ENCODE measurements around the gene SERINC3. TPM values are rescaled to one million over a fixed set of nuclear protein-coding genes. Genes with fewer than 3 reads are reported as not detected.
"Not testable (repeated sequence)": the region's sequence is repeated elsewhere in the genome, so short reads cannot be mapped to it uniquely, and the experiment has no call there.

SERINC3 gene
- total RNA-seq = 87.8 and 93.4 TPM in 2 replicates

DNA sequence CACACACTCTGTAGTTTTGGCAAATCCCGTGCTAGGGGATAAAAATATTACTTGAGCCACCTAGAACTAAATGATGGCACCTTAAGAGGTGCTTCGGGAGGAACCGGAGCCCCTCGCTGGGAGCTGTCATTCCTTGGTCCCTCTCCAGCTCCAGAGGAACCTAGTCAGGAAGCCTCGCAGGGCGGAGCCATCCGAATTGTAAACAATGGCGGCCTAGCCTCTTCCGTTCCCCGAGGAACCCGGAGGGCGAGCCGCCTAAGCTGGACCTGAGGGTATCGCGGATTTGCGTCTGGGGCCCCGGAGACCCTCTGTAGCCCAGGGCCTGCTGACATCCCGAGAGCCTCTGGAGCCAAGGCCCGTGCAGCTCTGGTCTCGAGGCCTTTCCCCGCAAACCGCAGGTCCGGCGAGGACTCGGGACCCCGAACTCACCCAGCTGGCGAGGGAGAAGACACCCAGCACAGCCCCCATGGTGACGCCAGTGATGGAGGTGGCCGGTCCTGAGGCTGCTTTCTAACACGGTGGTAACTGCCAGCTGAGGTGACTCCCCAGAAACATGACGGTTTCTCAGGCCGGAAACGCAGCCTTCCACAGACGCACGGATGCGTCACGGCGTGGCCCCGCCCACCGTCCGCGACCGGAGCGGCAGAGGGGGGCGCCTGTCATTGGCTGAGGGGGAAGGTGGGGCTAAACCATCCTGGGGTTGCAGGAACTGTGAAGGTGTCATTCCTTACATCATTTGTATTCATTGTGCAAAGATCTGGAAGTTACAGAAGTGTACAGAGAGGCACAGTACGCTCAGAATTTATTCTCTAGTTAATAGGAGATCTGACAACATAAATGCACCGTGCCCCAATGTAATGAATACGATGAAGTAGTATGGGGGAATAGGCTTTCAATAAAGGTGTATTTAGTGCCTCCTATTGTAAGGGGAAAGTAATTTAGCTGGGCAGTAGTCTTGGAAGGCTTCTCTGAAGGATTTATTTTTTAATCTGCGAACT lies at the start of gene SERINC3:
TSS of gene SERINC3 (minus strand) at position 587 of the 998 bp plus-strand sequence. CDS start at position 468, 119 bp downstream.
- DNase-seq (ENCODE audit: low read depth) = peak; percentile 88

DNA sequence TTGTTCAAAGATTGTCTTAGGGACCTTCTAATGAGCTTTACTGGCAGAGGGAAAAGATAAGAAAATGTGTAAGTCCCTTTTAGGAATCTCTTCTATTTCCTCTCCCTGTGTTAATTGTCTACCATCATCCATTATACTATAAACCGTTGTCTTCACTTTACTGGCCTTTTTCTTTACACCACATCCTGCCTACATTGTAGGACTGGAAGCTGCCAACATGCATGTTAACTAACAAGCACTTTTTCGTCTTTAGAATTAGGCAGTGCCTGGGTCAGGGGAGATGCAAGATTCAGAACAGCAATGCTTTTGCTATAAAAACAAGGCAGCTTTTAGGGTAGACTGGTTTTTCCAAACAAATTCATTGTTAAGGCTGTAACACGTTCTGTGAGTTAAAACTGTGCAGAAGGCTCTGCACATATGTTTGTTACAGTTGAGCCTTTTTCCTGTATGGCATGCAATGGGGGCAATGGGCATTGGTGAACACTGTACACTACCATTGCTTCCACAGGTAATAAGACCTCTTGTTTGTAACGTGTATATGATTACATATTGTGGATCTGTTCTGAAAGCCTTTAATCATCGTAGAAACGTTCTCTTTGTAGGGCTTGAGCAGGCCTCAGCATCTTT lies 49.6 kb upstream of the SERINC3 start:
- DNase-seq (ENCODE audit: low read depth) = no peak

DNA sequence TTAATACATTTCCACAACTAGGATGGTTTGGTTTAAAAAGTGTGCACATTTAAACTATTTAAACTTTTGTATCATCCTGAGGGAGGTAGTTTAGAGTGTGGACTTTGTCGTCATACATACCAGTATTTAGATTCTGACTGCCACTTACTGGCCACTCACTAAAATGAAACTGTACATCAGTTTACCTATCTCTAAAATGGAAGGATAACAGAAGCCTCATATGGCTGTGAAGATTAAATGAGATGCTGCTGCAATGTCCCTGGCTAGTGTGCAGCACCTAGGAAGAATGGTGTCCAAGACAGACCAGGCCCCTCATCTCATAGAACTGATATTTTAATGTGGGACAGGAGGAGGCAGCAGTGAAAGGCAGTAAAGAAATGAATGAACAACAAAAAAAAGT lies 48.5 kb upstream of the SERINC3 start:
- DNase-seq (ENCODE audit: low read depth) = no peak

DNA sequence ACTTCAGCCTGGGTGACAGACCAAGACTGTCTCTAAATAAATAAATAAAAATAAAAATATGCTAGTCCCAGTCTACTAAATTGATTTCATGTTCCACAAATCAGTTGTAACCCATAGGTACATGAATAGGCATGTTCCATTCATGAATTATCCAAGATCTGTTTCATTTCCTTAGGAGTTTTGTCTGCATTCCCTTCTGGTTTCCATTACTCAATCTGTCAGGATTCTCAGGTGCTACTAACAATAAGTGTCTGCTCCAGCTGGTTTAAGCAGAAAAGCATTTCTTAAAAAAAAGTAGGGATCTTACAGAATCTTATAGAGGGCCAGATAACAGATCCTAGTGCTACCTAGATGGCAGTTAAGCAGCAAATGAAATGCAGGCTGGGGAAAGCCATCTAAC lies 44.9 kb upstream of the SERINC3 start:
- no peak for DNase-seq (ENCODE audit: low read depth)

DNA sequence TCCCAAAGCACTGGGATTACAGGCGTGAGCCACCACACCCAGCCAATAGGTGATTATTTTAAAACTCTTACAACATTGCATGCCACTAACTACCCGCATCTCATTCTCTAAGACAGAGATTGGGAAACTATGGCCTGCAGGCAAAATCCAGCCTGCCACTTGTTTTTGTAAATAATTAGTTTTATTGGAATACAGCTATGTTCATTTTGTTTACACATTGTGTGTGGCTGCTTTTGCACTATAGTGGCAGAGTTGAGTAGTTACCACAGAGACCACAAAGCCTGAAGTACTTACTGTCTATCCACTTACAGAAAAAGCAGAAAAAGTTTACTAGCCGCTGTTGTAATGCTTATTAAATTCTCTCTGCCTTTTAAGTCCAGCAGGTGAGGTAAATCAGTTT lies 44.1 kb upstream of the SERINC3 start:
- peak; percentile 81 for DNase-seq (ENCODE audit: low read depth)

DNA sequence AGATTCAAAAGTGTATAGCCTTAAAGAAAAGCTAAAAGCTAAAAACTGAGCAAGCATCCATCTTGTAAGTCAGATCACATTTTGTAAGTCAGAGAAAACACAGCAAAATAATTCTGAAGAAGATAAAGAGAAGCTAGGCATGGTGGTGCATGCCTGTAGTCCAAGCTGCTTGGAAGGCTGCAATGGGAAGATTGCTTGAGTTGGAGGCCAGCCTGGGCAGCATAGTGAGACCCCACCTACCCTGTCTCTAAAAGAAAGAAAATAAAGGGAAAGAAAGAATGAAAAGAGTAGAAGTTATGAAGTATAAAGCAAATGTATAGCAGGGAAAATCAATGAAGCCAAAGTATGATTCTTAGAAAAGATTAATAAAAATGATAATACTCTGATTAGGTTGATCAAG lies 40.0 kb upstream of the SERINC3 start:
- DNase-seq (ENCODE audit: low read depth) = no peak

DNA sequence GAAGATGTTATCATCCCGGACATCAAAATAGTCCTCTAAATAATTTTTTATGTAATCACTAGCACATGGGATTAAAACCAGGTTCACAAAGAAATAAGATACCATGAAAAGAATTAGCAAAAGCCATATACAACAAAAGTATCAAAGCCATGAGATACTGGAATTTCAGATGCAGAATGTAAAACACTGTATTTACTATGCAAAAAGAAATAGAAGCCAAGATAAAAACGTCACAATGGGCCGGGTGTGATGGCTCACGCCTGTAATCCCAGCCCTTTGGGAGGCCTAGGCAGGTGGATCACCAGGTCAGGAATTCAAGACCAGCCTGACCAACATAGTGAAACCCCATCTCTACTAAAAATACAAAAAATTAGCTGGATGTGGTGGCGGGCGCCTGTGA lies 38.9 kb upstream of the SERINC3 start:
- not testable (repeated sequence) for DNase-seq (ENCODE audit: low read depth)

DNA sequence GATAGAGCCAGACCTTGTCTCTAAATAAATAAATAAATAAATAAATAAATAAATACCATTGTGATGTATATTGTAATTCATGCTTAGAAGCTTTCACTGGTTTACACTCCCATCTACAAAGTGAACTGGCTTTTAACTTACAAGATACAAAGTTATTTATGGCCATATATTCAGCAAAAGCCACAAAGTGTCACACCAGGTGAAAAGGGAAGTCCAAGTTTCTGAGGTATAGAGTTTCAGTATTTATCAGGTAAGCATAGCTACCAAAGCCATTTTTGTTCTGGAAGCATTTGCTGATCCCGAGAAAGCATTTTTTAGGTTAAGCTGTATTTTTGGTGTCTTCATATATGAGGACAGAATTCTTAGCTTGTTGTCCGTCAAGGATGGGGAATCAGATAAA lies 38.4 kb upstream of the SERINC3 start:
- no peak for DNase-seq (ENCODE audit: low read depth)

DNA sequence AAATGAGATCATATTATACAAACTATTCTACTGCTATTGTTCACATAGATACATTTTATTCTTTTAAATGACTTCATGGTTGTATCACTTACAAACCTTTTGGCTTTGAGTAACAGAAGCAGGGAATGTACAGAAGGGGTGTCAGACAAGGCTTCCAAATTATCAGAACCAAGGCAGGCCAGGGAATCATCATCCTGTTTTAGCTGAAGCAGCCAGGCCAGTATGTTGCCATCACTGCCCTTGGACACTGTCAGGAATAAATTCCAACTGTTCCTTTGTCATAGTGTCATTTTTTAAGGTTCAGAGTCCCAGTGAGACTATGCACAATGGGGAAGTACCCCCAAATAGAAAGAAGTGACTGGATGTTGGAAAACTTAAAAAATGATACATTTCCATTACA lies 37.4 kb upstream of the SERINC3 start:
- DNase-seq (ENCODE audit: low read depth) = no peak

DNA sequence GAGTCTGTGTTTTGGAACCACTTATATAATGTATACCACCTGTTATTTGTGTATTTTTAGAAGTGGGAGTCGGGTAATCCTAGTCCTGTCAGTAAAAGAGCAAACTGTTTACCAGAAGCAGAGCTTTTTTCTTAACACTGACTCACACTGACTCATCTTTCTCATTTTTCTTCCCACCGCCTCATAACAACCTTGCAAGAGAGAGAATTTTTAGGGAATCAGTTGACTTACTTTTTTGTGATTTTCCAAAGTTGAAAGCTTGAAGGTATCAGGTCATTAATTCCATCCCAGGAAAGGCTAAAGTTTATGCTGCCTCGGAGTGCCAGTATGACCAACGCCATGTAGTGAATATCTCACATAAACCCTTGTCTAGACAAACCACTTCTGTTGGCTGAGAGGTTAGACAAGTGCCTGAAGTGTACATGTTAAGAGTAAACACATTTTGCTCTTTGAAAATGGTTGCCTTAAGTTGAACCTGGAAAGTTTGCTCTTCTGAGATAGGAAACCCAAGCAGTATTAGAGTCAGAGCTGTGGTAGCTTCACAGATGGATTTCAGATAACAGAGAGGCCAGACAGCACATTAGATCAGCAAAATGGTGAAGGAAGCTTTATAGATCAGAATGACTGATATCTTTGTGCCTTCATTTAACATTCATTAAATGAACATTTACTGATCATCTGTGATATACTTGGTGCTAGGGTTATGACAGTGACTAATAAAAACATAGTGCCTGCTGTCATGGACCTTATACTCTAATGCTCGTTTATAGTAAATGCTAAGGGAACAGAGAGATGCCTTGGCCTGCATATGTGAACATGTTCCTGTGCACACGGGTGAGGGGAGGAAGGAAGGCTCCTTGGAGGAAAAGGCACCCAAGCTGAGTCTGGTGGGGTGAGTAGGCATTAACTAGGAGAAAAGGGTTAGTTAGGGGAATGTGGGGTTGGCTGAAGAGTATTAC lies 31.4 kb upstream of the SERINC3 start:
- DNase-seq (ENCODE audit: low read depth) = peak; percentile 90

DNA sequence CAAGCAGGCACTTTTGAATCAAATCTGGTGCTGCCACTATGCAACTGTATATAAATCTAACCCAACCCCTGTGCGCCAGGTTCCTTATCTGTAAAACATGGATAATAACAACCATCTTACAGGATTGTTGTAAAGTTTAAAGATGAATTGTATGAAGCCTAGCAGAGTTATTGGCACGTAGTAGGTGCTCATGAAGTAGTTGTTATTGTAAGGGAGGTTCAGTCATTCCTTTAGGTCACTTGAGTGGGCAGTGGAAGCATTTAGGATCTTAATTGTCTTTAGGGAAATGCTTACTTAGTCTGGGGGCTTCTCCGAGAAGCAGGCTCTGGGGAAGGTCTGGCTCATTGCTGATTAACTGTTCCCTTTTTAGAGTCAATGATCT lies 30.7 kb upstream of the SERINC3 start:
- no peak for DNase-seq (ENCODE audit: low read depth)

DNA sequence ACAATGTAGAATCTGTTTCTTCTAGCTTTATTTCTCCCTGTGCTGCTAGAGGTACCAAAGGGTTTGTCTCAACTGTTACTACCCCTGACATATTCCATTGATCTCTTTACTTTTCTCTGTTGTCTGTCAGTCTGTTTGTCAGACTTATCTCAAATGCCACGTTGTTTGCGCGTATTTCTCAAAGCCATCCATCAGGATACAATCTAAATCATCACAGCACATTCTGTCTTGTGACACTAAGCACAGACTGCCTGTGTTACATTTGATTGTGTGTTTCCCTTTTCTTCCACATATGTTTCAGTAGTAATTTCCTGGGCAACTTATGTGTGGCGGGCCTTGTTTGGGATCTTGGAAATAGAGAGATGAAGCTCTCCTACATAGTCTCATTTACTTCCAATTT lies 30.2 kb upstream of the SERINC3 start:
- DNase-seq (ENCODE audit: low read depth) = no peak

DNA sequence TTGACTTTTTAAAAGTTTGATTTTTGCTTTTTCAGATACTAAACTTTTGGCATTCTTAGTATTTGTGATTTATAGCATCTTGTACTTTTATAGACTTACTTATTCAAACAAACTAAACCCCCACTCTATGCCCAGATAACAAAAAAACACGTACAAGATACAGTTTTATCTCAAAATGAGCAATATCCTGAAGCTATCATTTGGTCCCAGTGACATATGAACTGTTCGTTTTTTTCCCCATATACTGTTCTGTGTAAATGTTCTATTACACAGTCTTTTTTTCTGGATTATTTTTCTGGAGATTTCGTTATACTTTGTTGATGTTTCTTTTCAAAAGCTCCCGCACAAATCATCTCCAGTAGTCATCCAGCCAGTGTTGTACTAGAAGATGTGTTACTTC lies 27.3 kb upstream of the SERINC3 start:
- DNase-seq (ENCODE audit: low read depth) = no peak

DNA sequence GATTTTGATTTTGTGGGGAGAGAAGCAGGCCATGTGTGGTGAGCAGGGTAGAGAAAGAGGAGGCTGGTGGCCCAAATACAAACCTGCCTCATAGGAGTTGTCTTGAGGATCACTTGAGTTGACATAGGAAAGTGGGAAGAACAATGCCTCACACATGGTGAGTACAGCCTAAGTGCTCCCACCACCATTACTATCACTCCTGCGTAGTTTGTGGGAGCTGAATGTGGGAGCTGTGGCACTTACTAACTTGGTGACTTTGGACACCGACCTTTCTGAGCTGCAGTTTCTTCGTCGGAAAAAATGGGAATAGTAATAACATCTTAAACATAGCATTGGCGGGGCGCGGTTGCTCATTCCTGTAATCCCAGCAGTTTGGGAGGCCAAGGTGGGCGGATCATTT lies 25.5 kb upstream of the SERINC3 start:
- DNase-seq (ENCODE audit: low read depth) = no peak

DNA sequence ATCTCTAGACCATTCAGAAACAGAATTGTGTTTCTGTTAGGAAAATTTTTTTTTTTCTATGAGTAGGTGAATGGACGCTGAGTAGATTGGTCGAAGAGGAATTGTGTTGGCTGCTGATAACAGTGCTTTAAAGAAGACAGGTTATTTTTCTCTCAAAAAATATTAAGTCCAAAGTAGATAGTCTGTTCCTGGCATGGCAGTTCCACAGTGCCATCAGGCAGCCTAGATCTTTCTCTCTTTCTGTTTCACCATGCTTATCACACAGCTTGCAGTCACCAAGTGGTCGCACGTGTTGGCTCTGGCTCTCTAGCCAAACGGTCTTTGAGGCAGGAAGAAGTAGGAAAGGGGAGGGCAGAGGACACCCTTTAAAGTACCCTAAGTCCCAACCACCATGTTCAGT lies 22.4 kb upstream of the SERINC3 start:
- no peak for DNase-seq (ENCODE audit: low read depth)

DNA sequence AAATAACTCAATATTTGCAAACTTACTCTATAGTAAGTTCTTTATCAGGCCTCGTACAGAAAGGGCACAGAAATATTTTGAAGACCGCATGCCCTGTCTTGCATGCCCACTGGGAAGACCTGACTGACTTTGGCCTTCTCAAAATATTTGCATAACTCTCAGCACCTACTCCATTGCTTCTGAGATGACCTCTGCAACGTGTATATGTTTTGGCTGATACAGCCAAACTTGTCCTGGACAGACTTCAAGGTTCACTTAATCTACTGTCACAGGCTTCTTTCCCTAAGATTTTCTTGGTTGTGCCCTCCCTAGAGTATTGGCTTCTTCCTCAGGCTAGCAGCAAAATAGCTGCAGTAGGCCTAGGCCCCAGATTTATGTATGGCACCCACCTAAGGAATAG lies 21.5 kb upstream of the SERINC3 start:
- DNase-seq (ENCODE audit: low read depth) = no peak

DNA sequence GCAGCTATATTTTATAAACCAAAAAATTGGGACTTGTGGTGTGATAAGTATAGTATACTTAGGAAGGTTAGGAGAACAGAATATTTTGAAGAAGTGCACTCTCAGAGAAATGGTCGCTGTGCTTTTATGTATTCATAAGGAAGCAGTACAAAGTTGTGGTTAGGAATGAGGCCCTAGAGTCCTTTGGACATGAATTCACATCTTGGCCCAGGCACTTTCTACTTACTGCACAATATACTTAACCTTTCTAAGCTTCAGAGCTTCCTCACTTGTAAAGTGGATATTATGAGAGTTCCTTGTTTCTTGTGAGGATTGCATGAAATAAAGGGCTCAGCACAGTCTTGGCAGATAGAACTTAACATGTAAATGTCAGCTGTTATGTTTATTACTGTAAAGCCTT lies 21.0 kb upstream of the SERINC3 start:
- no peak for DNase-seq (ENCODE audit: low read depth)

DNA sequence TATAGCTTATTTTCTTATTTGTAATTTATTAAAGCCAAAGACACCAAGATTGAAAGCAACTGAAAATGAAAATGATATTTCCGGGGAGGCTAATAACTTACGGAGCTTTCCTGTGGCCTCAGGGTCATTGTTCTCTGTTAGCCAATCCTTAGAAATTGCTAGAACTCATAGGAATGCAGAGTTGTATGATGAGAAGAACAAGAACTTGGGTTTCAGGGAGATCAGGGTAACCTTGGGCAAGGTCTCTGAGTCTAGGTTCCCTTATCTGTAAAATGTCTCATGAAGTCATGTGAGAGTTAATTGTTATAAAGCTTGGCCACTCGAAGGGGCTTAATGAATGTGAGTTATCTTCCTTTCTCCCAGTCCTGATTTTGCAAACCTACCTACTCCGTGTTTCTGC lies 20.1 kb upstream of the SERINC3 start:
- DNase-seq (ENCODE audit: low read depth) = no peak

DNA sequence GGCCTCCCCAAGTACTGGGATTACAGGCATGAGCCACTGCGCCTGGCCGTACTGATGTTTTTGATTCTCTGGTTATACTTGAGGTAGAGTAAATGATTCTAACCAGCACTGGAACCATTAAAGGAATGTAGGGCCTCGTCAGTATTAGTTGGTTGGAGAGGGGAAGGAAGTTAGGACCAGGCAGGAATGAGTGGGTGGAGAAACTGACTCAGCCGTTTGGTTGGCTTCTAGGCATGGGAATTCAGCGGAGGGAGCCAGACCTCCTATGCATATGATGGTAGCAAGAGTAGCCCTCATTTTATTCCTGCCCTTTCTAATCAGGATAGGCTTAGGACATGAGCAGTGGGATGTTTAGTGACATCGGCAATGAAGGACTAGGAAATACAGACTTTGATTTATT lies 19.0 kb upstream of the SERINC3 start:
- peak; percentile 42 for DNase-seq (ENCODE audit: low read depth)

DNA sequence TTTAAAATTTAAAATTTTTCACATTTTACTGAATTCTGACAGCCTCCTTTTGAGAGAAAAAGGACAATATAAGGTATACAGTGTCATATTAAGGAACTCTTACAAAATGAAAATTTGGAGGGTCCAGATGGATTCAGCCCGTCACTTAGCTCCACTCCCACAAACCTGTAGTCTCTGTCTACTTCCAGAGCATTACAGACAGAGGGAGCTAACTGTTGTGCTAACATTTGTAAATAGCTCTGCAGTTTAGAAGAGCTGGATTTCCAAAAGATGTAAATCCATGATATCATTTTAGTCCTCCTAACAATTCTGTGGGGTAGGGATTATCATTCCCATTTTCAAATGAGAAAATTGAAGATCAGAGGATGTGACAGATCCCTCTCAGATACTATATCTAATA lies 16.1 kb upstream of the SERINC3 start:
- DNase-seq (ENCODE audit: low read depth) = no peak

DNA sequence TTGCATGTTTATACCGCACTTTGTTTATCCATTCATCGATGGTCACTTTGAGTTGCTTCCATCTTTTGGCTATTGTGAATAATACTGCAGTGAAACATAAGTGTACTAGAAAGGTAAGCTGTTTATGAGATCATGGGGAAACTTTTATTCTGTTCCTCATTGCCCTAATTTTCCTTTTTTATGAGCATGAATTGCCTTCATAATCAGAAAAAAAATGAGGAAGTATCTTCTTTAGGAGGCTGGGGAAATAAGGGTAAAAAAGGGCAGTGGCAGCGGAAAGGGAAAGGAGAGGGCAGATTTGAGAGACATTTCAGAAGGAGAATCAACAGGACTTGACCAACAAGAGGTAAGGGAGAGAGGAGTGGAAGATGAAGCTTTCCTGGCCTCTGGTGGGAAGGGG lies 14.3 kb upstream of the SERINC3 start:
- DNase-seq (ENCODE audit: low read depth) = no peak

DNA sequence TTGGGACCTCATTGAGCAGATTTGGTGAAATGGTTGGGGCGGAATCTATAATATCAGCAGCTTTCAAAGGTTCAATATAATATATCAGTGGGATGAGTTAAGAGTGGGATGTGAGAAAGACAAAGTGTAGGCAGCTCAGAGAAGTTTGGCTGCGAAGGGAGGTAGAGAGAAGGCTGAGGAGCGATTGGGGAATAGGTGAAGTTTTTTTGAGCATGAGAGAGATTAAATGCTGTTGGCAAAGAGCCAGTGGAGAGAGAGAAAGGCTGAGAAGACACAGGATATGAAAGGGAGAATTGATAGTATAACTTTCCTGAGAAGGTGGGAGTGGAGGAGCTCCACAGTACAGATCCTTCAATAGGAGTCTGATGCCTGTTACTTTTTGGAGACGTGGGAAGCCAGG lies 12.1 kb upstream of the SERINC3 start:
- no peak for DNase-seq (ENCODE audit: low read depth)

All from renal cortical epithelial cell (primary cell).